Peyer's patch (tissue), 4 donors: Measurements from ENCODE around the gene PDCD2. TPM values are rescaled to one million over a fixed set of nuclear protein-coding genes. Genes with fewer than 3 reads are reported as not detected.
A peak's percentile ranks its signal among the peaks of the same experiment; 100 is the strongest.

Experiments used
- DNase-seq, 3 donors: peaks; one replicate each; pipeline ENCODE4 v3.0.0-alpha.2; 2017 to 2019
- H3K27ac ChIP-seq, 4 donors: fragments of 200-600 bp; sonication (generic); one replicate each; pipeline ENCODE4 v1.5.1; 2016 to 2019
- H3K27me3 ChIP-seq, 2 donors: fragments of 200-600 bp; sonication (generic); one replicate each; pipeline ENCODE4 v1.5.1; 2019
- H3K36me3 ChIP-seq, 3 donors: fragments of 200-600 bp; sonication (generic); one replicate each; pipeline ENCODE4 v1.5.1; 2016 to 2019
- H3K4me1 ChIP-seq, 4 donors: fragments of 200-600 bp; sonication (generic); one replicate each; pipeline ENCODE4 v1.5.1; 2016 to 2019
- H3K4me3 ChIP-seq, 4 donors: fragments of 200-600 bp; sonication (generic); 1 replicate in 3 of 4; 2 replicates in 1 of 4; pipeline ENCODE4 v1.5.1; 2016 to 2019; ENCODE audit warnings: mild to moderate bottlenecking in 1 of 4
- H3K9me3 ChIP-seq, 4 donors: fragments of 200-600 bp; sonication (generic); one replicate each; pipeline ENCODE4 v1.5.1; 2016 to 2019; ENCODE audit warnings: mild to moderate bottlenecking in 1 of 4
- POLR2A ChIP-seq, 2 donors: fragments of 450-650 bp; IDR thresholded peaks; one replicate each; pipeline ENCODE4 v1.5.1; 2017; ENCODE audit warnings: antibody characterized with exemption in 2 of 2, mild to moderate bottlenecking in 2 of 2, moderate library complexity in 2 of 2
- total RNA-seq, 4 donors: library from RNA; depleted of rRNA; stranded (reverse); fragments of >200 nt; gene quantifications; one replicate each; pipeline ENCODE4 v1.1.0, GENCODE V29; 2016
- TF ChIP-seq, protein P1 (sequence below), 6 experiments: fragments of 450-650 bp in 4 of 6; fragments of 200-600 bp in 2 of 6; sonication (generic) in 1 of 6; IDR thresholded peaks; one replicate each; pipeline ENCODE4 v1.5.1; 2017 to 2019; ENCODE audit warnings: antibody characterized with exemption in 6 of 6, mild to moderate bottlenecking in 3 of 6, moderate library complexity in 1 of 6

The PDCD2 gene
- total RNA-seq, 4 donors from 2014 or later = 47.0 to 65.0 (median 52.8) TPM

DNA sequence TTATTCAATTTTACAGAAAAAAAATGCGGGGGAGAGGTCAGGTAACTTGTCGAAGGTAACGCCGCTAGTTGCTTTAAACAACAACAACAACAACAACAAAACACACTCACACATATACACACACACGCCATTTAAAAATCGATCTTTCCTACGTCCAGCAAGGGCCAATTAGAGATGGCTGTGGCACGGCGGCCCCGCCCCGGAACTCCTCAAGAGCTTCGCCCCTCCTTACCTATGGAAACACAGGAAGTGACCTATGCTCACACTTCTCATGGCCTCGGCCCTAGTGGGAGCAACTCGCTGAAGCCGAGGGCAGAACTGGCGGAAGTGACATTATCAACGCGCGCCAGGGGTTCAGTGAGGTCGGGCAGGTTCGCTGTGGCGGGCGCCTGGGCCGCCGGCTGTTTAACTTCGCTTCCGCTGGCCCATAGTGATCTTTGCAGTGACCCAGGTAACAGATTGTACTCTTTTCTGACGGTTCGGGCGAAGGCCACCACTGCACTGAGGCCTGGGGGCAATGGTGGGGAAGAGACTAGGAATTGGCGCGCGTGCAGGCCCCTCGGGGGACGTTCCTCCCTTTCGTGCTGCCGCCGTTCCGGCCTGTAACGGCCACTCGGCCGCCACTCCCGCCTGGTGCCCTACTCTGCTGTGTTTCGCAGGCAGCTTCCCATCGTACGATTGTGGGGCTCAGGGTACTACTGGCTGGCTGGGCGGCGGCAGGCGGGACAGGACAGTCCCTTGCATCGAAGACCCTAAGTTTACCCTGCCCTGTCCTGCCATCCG lies 30.2 kb downstream of the PDCD2 start, which contains the start of gene TBP:
TBP (plus strand) TSS at position 357 of the 783 bp plus-strand sequence. CDS start 2,661 bp downstream, outside the sequence.
- peaks cover 0 to 45% (median 9%) of the 10 kb centered on the region in 4 donors for H3K4me1 ChIP-seq
- peaks cover 0 to 17% (median 0%) of the 10 kb centered on the region in 3 donors for H3K36me3 ChIP-seq
- H3K27me3 ChIP-seq = no peaks in the 10 kb centered on the region
- H3K9me3 ChIP-seq = no peaks in the 10 kb centered on the region
- peak within 1 kb of the TSS; percentile 62 to 85 (median 76) for H3K4me3 ChIP-seq
- TF ChIP-seq, protein P1, sequence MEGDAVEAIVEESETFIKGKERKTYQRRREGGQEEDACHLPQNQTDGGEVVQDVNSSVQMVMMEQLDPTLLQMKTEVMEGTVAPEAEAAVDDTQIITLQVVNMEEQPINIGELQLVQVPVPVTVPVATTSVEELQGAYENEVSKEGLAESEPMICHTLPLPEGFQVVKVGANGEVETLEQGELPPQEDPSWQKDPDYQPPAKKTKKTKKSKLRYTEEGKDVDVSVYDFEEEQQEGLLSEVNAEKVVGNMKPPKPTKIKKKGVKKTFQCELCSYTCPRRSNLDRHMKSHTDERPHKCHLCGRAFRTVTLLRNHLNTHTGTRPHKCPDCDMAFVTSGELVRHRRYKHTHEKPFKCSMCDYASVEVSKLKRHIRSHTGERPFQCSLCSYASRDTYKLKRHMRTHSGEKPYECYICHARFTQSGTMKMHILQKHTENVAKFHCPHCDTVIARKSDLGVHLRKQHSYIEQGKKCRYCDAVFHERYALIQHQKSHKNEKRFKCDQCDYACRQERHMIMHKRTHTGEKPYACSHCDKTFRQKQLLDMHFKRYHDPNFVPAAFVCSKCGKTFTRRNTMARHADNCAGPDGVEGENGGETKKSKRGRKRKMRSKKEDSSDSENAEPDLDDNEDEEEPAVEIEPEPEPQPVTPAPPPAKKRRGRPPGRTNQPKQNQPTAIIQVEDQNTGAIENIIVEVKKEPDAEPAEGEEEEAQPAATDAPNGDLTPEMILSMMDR (IDR thresholded peaks at IDR 0.05) = no peak
- TF ChIP-seq POLR2A (IDR thresholded peaks at IDR 0.05) = peak; percentile 54 to 55
- peak within 1 kb of the TSS; percentile 89 to 94 (median 92) for H3K27ac ChIP-seq
- DNase-seq = peak; percentile 98 to 99 (median 98)

DNA sequence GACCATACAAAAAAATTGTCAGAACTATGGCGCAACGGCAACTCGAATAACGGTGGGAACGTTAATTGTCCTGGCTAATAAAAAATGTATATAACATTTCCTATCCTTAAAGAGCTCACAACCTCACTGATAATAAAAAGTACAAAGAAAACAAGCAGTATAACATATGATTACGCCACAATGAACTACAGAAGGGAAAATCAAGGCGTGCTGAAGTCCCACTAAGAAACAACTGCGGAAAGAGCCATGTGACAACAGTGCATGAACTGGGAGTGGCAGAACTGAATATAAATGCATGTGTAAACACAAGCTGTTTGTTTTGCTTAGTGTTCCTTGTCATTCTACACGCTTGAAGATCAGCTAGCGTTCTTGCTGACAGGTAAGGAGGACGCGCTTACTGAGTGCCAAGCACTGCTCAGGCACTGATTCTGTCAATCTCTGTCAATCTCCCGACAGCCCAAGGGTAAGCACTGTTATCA lies 30.9 kb downstream of the PDCD2 start:
- no peak for DNase-seq
- peaks cover 0 to 22% (median 0%) of the 10 kb centered on the region in 3 donors for H3K36me3 ChIP-seq
- no peaks in the 10 kb centered on the region for H3K27me3 ChIP-seq
- H3K9me3 ChIP-seq = no peaks in the 10 kb centered on the region
- H3K27ac ChIP-seq = peak overlapping the region; percentile 89 to 94 (median 92)
- H3K4me3 ChIP-seq = peak overlapping the region; percentile 62 to 85 (median 76)
- H3K4me1 ChIP-seq = peaks cover 0 to 52% (median 9%) of the 10 kb centered on the region in 4 donors
- TF ChIP-seq, protein P1 (IDR thresholded peaks at IDR 0.05) = no peak
- no peak for TF ChIP-seq POLR2A (IDR thresholded peaks at IDR 0.05)

DNA sequence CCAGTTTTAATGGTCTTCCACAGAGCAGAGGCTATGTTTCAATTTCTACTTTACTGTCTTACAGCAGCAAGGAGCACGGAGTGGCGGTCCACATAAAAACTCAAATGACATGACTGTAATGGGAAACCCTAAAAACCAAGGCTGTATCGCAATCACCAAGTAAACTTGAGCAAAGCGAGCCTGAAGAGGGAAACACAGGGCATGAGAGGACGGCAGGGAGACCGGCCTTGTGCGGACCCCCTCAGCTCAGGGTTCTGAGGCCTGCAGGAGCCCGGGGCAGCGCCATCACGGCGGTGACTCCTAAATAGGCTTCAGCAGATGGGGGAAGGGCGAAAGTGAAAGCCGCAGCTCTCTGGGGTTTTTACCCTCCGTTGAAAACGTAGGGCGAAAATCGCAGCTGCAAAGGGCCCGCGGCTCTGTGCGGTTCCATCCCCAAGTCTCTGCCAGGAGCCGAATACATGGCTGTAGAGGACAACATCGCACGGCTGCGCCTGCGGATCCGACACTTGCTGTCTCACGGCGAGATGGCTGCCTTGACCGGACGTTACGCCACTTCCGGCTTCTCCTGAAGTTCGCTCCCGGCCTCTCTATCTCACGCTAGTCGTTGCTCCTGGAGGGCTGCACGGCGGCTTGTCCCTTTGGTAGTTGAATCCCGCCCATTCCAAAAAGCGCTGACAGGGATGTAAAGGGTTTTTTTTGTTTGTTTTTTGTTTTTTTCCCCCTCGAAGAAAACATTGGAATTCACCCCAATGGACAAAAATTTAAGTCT lies 31.5 kb downstream of the PDCD2 start, which contains the start of gene PSMB1:
PSMB1 (minus strand) TSS at position 543 of the 769 bp plus-strand sequence; CDS start at position 478, 65 bp downstream.
- peaks cover 0 to 28% (median 0%) of the 10 kb centered on the region in 3 donors for H3K36me3 ChIP-seq
- peak within 1 kb of the TSS; percentile 89 to 94 (median 92) for H3K27ac ChIP-seq
- peak; percentile 93 to 97 (median 96) for DNase-seq
- H3K27me3 ChIP-seq = no peaks in the 10 kb centered on the region
- peak within 1 kb of the TSS; percentile 62 to 85 (median 76) for H3K4me3 ChIP-seq
- no peaks in the 10 kb centered on the region for H3K9me3 ChIP-seq
- H3K4me1 ChIP-seq = peaks cover 0 to 54% (median 9%) of the 10 kb centered on the region in 4 donors
- TF ChIP-seq, protein P1 (IDR thresholded peaks at IDR 0.05) = no peak
- TF ChIP-seq POLR2A (IDR thresholded peaks at IDR 0.05) = peak; percentile 82 to 90

DNA sequence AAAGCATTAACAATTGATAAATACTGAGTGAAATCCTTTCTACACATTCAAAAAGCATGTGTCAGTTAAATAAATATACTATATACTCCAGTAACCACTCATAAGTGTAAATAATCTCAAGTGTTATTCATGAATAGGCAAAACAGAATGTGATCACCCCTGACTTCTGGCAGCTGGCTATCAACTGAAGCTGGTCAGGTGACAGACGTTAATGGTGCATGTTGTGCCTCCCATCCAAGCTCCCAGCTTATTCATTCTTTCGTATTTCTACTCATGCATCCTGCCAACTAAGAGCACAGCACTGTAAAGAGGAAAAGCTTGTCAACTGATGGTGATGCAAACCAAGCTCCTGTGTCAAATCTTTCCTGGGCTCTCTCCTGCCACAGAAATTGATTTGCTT lies 39.0 kb downstream of the PDCD2 start:
- no peak for TF ChIP-seq POLR2A (IDR thresholded peaks at IDR 0.05)
- TF ChIP-seq, protein P1 (IDR thresholded peaks at IDR 0.05) = no peak
- Histone ChIP-seq H3K4me3 (no peak overlapping the region), H3K36me3 (peaks cover 0 to 92% (median 0%) of the 10 kb centered on the region in 3 donors), H3K27ac (no peak overlapping the region), H3K27me3 (no peaks in the 10 kb centered on the region), H3K9me3 (no peaks in the 10 kb centered on the region), H3K4me1 (peaks cover 0 to 20% (median 0%) of the 10 kb centered on the region in 4 donors)
- DNase-seq = no peak

DNA sequence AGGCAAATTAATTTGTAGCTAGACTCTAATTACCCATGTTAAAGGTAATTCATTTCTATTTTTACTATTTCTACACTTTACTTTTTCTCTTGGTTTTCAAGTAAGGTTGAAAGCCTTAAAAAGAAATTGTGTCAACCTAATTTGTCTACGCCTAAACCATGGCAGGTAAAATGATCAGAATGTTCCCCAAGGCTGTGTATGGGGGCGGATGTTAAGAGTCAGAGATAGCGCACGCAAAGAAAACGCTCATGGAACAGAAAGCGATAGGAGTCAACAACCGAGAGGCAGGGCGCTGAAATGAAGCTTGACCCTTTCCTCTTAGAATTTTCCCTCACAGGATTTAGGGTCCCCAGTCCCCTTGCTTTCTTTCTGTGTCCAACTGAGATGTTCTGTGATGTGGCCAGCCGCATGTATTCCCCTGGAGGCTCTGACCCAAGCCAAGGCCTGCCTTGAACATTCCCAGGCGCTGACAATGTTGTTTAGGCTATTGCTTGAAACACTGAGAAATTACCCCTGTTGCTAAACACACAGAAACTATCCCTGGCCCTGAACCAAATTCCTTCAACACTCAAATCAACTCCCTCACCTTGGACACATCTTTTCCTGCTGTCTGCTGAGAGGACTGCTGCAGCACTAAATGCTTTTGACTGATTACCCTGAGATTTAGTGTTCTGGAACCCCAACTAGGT lies 42.3 kb downstream of the PDCD2 start:
- no peak overlapping the region for H3K4me3 ChIP-seq
- DNase-seq = no peak
- H3K4me1 ChIP-seq = no peaks in the 10 kb centered on the region
- H3K9me3 ChIP-seq = no peaks in the 10 kb centered on the region
- TF ChIP-seq, protein P1 (IDR thresholded peaks at IDR 0.05) = no peak
- no peak for TF ChIP-seq POLR2A (IDR thresholded peaks at IDR 0.05)
- no peak overlapping the region for H3K27ac ChIP-seq
- H3K27me3 ChIP-seq = no peaks in the 10 kb centered on the region
- peaks cover 0 to 93% (median 0%) of the 10 kb centered on the region in 3 donors for H3K36me3 ChIP-seq
